GM12878 (cell line): ENCODE results near the gene LPCAT3. TPM values are rescaled to one million over a fixed set of nuclear protein-coding genes. Genes with fewer than 3 reads are reported as not detected.
"Not testable (repeated sequence)": the region's sequence is repeated elsewhere in the genome, so short reads cannot be mapped to it uniquely, and the experiment has no call there.

Experiments used
- ATAC-seq: fragments of 200-7000 bp; cut with Tn5 transposase; 3 replicates; pipeline ENCODE4 v1.9.1; 2020; ENCODE audit warnings: mild to moderate bottlenecking, moderate library complexity
- BruUV-seq: library from RNA; stranded (reverse); fragments of 400-500 nt; replicated peaks from 2 replicates; lab custom pipeline; 2021; lab: Mats Ljungman, UMichigan
- CTCF ChIA-PET: fragments of 300-600 bp; sonication (Branson Sonifier 250); formaldehyde crosslinking; extraction: SDS; loops from one replicate; lab custom pipeline; 2021; ENCODE audit warnings: inconsistent platforms; lab: Yijun Ruan, JAX
- POLR2A ChIA-PET: fragments of 350-600 bp; formaldehyde crosslinking; extraction: SDS; loops from one replicate; lab custom pipeline; 2021; ENCODE audit warnings: inconsistent platforms; lab: Charles Lee
- RAD21 ChIA-PET: fragments of 300-600 bp; sonication (Branson Sonifier 250); formaldehyde crosslinking; loops from one replicate; lab custom pipeline; 2023; ENCODE audit warnings: antibody characterized with exemption; ENCODE audit not compliant: unreplicated experiment; lab: Charles Lee
- SMC1A ChIA-PET: fragments of 300-600 bp; sonication (Branson Sonifier 250); formaldehyde crosslinking; loops from one replicate; lab custom pipeline; 2023; ENCODE audit not compliant: unreplicated experiment, uncharacterized antibody; lab: Charles Lee
- DNase-seq: peaks from one replicate; pipeline ENCODE4 v3.0.0-alpha.2; 2011; ENCODE audit warnings: low read depth, low spot score
- FAIRE-seq: peaks from 3 replicates; lab custom pipeline; 2011; peaks lifted over from hg19 to GRCh38; lab: Jason Lieb, UNC
- H2AFZ ChIP-seq: 2 replicates; pipeline ENCODE4 v1.6.0; 2011; ENCODE audit warnings: low read depth, low read length, control low read depth; ENCODE audit not compliant: control insufficient read depth
- H3K27ac ChIP-seq: 2 replicates; pipeline ENCODE4 v1.5.1; 2011; ENCODE audit warnings: control low read depth; ENCODE audit not compliant: control insufficient read depth, insufficient read depth
- H3K27me3 ChIP-seq, 2 experiments: replicated peaks in 1 of 2; 2 replicates each; pipeline versions ENCODE4 v1.6.0 to v1.6.1; 2011; ENCODE audit warnings: low read length in 1 of 2; ENCODE audit not compliant: control insufficient read depth in 2 of 2, insufficient read depth in 2 of 2
- H3K36me3 ChIP-seq, 2 experiments: 2 replicates each; pipeline ENCODE4 v1.5.1; 2011; ENCODE audit warnings: low read length in 1 of 2; ENCODE audit not compliant: control insufficient read depth in 2 of 2, insufficient read depth in 2 of 2
- H3K4me1 ChIP-seq: 2 replicates; pipeline ENCODE4 v1.6.1; 2011; ENCODE audit warnings: mild to moderate bottlenecking, low read length, moderate library complexity, mixed read lengths; ENCODE audit not compliant: control insufficient read depth, insufficient read depth
- H3K4me2 ChIP-seq: 2 replicates; pipeline ENCODE4 v1.6.0; 2011; ENCODE audit warnings: control low read depth; ENCODE audit not compliant: control insufficient read depth, insufficient read depth
- H3K4me3 ChIP-seq: fragments of 200-600 bp; sonication (generic); 2 replicates; pipeline ENCODE4 v1.5.1; 2016
- H3K79me2 ChIP-seq: 2 replicates; pipeline ENCODE4 v1.6.0; 2011; ENCODE audit warnings: low read length; ENCODE audit not compliant: control insufficient read depth, insufficient read depth
- H3K9ac ChIP-seq: 2 replicates; pipeline ENCODE4 v1.8.0; 2011; ENCODE audit warnings: low read length, control low read depth, mixed read lengths; ENCODE audit not compliant: control insufficient read depth, insufficient read depth
- H3K9me3 ChIP-seq: replicated peaks from 3 replicates; pipeline ENCODE4 v1.5.1; 2011; ENCODE audit warnings: mild to moderate bottlenecking, low read length; ENCODE audit not compliant: control insufficient read depth, insufficient read depth
- H4K20me1 ChIP-seq: 2 replicates; pipeline ENCODE4 v1.6.0; 2011; ENCODE audit not compliant: control insufficient read depth, insufficient read depth
- BCL11A ChIP-seq: IDR thresholded peaks from 2 replicates; pipeline ENCODE4 v1.6.1; 2011; ENCODE audit warnings: low read depth, low read length
- EZH2 ChIP-seq: IDR thresholded peaks from 2 replicates; pipeline ENCODE4 v1.6.1; 2012; ENCODE audit warnings: low read depth, mild to moderate bottlenecking, control low read depth, inconsistent platforms, low read length, borderline replicate concordance; ENCODE audit not compliant: control insufficient read depth
- HDGF ChIP-seq: fragments of 450-650 bp; IDR thresholded peaks from 2 replicates; pipeline ENCODE4 v1.6.1; 2016; ENCODE audit warnings: antibody characterized with exemption
- SIX5 ChIP-seq: IDR thresholded peaks from 2 replicates; pipeline ENCODE4 v1.6.1; 2011; ENCODE audit warnings: mild to moderate bottlenecking, low read depth, low read length, moderate library complexity; ENCODE audit not compliant: severe bottlenecking
- WGBS: methylation state at CpG from one replicate; pipeline ENCODE4 v1.1.6; 2016; ENCODE audit warnings: low lambda C conversion rate; ENCODE audit not compliant: insufficient replicate concordance, insufficient coverage; ENCODE audit errors: missing lambda C conversion rate; 5-methylcytosine and 5-hydroxymethylcytosine counted together
- in situ Hi-C: fragments of 300-500 bp; cut with MboI; formaldehyde crosslinking; loops from 9 replicates; pipeline ENCODE4 v1.14.3; 2018; ENCODE audit warnings: mixed read lengths
- intact Hi-C: fragments of 100-400 bp; cut with micrococcal nuclease; formaldehyde crosslinking; loops from one replicate; pipeline ENCODE4 v1.14.2; 2022; ENCODE audit not compliant: unreplicated experiment
- polyA plus RNA-seq, 11 experiments: library from polyadenylated mRNA; depleted of rRNA in 4 of 11; unstranded in 6 of 11; stranded (reverse) in 5 of 11; fragments of >200 nt; fragmentation: Nextera tagmentation in 4 of 11; fragmentation: Illumina TruSeq in 1 of 11; extraction: Ambion mirVana in 4 of 11; extraction: Trizol in 1 of 11; gene quantifications; 1 replicate in 1 of 11; 2 replicates in 10 of 11; pipeline versions ENCODE4 v1.2.1 to v1.2.3, GENCODE V29; 2011 to 2016; ENCODE audit warnings: inconsistent platforms in 2 of 11, missing spikeins in 2 of 11, low read depth in 1 of 11
- total RNA-seq, 4 experiments: library from RNA; depleted of rRNA in 3 of 4; stranded (reverse); fragments of >200 nt in 3 of 4; fragmentation: Illumina TruSeq in 1 of 4; extraction: Trizol in 1 of 4; gene quantifications; 2 replicates each; pipeline versions ENCODE4 v1.2.1 to v1.2.3, GENCODE V29; 2013 to 2021
- TF ChIP-seq, protein P1 (sequence below): IDR thresholded peaks from 2 replicates; pipeline ENCODE4 v1.6.1; 2012; ENCODE audit warnings: low read length, inconsistent platforms

The LPCAT3 gene
- total and polyA plus RNA-seq, 10 of the 15 experiments (the other 5 are each of a cell fraction or from before 2014, with no cell fraction given) = 2.6 to 48.3 (median 23.0) TPM

DNA sequence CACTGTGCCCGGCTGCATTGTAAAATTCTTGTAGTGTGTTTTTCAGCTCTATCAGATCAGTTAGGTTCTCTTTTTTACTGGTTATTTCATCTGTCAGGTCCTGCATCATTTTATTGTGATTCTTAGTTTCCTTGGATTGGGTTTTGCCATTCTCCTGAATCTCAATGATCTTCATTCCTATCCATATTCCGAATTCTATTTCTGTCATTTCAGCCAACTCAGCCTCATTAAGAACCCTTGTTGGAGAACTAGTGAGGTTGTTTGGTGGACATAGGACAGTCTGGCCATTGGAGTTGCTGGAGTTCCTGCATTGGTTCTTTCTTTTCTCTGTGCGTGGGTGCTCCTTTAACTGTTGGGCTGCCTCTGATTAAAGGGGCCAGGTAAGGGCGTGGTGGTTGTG lies 36.6 kb upstream of the LPCAT3 start:
- no TSS peak for BruUV-seq
- DNase-seq = no peak
- Histone ChIP-seq H4K20me1 (no peaks in the 10 kb centered on the region), H2AFZ (no peak overlapping the region), H3K4me3 (no peak overlapping the region), H3K36me3 (no peaks in the 10 kb centered on the region), H3K4me2 (no peak overlapping the region), H3K27ac (no peak overlapping the region), H3K9me3 (no peaks in the 10 kb centered on the region), H3K79me2 (no peaks in the 10 kb centered on the region), H3K27me3 (peaks cover 3 to 5% of the 10 kb centered on the region in 2 experiments; a peak in 3 of 4 replicates), H3K9ac (no peak overlapping the region), H3K4me1 (no peaks in the 10 kb centered on the region)
- in situ Hi-C loops = no loop called here
- POLR2A ChIA-PET = no interaction called here
- CTCF ChIA-PET = interaction anchor here (1.3 kb wide), 1 partner anchor 39 kb away, joined by 3 read pairs; no protein-coding TSS in a partner anchor
- no peak for TF ChIP-seq SIX5
- TF ChIP-seq HDGF = no peak
- TF ChIP-seq EZH2 = no peak
- TF ChIP-seq, protein P1, sequence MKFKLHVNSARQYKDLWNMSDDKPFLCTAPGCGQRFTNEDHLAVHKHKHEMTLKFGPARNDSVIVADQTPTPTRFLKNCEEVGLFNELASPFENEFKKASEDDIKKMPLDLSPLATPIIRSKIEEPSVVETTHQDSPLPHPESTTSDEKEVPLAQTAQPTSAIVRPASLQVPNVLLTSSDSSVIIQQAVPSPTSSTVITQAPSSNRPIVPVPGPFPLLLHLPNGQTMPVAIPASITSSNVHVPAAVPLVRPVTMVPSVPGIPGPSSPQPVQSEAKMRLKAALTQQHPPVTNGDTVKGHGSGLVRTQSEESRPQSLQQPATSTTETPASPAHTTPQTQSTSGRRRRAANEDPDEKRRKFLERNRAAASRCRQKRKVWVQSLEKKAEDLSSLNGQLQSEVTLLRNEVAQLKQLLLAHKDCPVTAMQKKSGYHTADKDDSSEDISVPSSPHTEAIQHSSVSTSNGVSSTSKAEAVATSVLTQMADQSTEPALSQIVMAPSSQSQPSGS = no peak
- TF ChIP-seq BCL11A = no peak
- no peak for FAIRE-seq
- intact Hi-C loops = no loop called here
- SMC1A ChIA-PET = no interaction called here
- 39% methylated on average over 4 of the region's 4 CpGs for WGBS
- ATAC-seq = no peak
- RAD21 ChIA-PET = no interaction called here

GRCh38 chr12:7049973-7050372 lies 31.7 kb upstream of the LPCAT3 start:
- H3K4me2 ChIP-seq, H3K9ac ChIP-seq, H3K27ac ChIP-seq, BruUV-seq, ATAC-seq, H3K4me3 ChIP-seq, H3K9me3 ChIP-seq, H4K20me1 ChIP-seq, intact Hi-C loops, RAD21 ChIA-PET, H3K79me2 ChIP-seq, H3K4me1 ChIP-seq, H2AFZ ChIP-seq, FAIRE-seq, H3K27me3 ChIP-seq, H3K36me3 ChIP-seq, in situ Hi-C loops, DNase-seq: not testable (repeated sequence)
- SMC1A ChIA-PET = interaction anchor here (0.7 kb wide), 1 partner anchor 104 kb away, joined by 3 read pairs; no protein-coding TSS in a partner anchor
- CTCF ChIA-PET = interaction anchor here (0.6 to 1.0 kb wide), 2 partner anchors 43 to 581 kb away, joined by 3 read pairs; no protein-coding TSS in a partner anchor
- WGBS = 92% methylated on average over 3 of the region's 3 CpGs
- POLR2A ChIA-PET = interaction anchor here (0.6 kb wide), 1 partner anchor 1015 kb away, joined by 3 read pairs; no protein-coding TSS in a partner anchor

DNA sequence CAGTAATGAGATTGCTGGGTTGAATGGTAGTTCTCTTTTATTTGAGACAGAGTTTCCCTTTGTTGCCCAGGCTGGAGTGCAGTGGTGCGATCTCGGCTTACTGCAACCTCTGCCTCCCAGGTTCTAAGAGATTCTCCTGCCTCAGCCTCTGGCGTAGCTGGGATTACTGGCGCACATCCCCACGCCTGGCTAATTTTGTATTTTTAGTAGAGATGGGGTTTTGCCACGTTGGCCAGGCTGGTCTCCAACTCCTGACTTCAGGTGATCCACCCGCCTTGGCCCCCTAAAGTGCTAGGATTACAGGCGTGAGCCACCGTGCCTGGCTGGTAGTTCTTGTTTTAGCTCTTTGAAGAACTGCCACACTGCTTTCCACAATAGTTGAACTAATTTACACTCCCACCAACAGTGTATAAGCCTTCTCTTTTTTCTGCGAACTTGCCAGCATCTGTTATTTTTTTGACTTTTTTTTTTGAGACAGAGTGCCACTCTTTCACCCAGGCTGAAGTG lies 31.2 kb upstream of the LPCAT3 start:
- WGBS = 57% methylated on average over 10 of the region's 10 CpGs
- H3K27ac ChIP-seq, SMC1A ChIA-PET, H4K20me1 ChIP-seq, H3K4me3 ChIP-seq, H3K4me1 ChIP-seq, DNase-seq, in situ Hi-C loops, intact Hi-C loops, H3K9me3 ChIP-seq, BruUV-seq, H3K36me3 ChIP-seq, FAIRE-seq, ATAC-seq, H3K4me2 ChIP-seq, H2AFZ ChIP-seq, RAD21 ChIA-PET, H3K9ac ChIP-seq, H3K79me2 ChIP-seq, CTCF ChIA-PET, H3K27me3 ChIP-seq: not testable (repeated sequence)
- POLR2A ChIA-PET = interaction anchor here (0.6 kb wide), 1 partner anchor 1016 kb away, joined by 3 read pairs; no protein-coding TSS in a partner anchor
